ENCODE results near the gene MARF1.

- TF ChIP-seq POLR2A (IDR thresholded peaks at IDR 0.05; ENCODE audit: low read depth, low read length) (no peak), POLR2AphosphoS5 (IDR thresholded peaks at IDR 0.05; ENCODE audit: low read depth, low read length) (no peak), TAF1 (IDR thresholded peaks at IDR 0.05; ENCODE audit: low read depth, low read length) (no peak)
Measured at GRCh38 chr16:15607700-15608396, 35.1 kb downstream of the MARF1 start.

Data from GM12891 (cell line).